Activated naive CD4-positive, alpha-beta T cell treated with anti-CD3 and anti-CD28 coated beads for 36 hours (primary cell): ENCODE measurements around the gene DCDC1. TPM values are rescaled to one million over a fixed set of nuclear protein-coding genes. Genes with fewer than 3 reads are reported as not detected.

ENCODE experiments used
- CTCF ChIA-PET: fragments of 350-600 bp; sonication (Branson Sonifier 250); formaldehyde crosslinking; loops from one replicate; lab custom pipeline; 2021; ENCODE audit warnings: antibody characterized with exemption; lab: Charles Lee
- DNase-seq: peaks from one replicate; pipeline ENCODE4 v3.0.0-alpha.2; 2020
- H3K27ac Mint-ChIP-seq: one replicate; pipeline ENCODE4 v1.8.0; 2021; ENCODE audit warnings: mild to moderate bottlenecking, mixed read lengths
- H3K27me3 Mint-ChIP-seq: one replicate; pipeline ENCODE4 v1.8.0; 2021; ENCODE audit warnings: low read depth, mixed read lengths
- H3K36me3 Mint-ChIP-seq: one replicate; pipeline ENCODE4 v1.8.0; 2021; ENCODE audit warnings: low read depth, mixed read lengths
- H3K4me1 Mint-ChIP-seq: one replicate; pipeline ENCODE4 v1.8.0; 2021; ENCODE audit warnings: low read depth, mixed read lengths
- H3K4me3 Mint-ChIP-seq: one replicate; pipeline ENCODE4 v1.8.0; 2021; ENCODE audit warnings: mild to moderate bottlenecking, moderate library complexity, mixed read lengths
- H3K9me3 Mint-ChIP-seq: one replicate; pipeline ENCODE4 v1.8.0; 2021; ENCODE audit warnings: mixed read lengths
- intact Hi-C: fragments of 100-400 bp; cut with micrococcal nuclease; formaldehyde crosslinking; loops from one replicate; pipeline ENCODE4 v1.15.1; 2023
- total RNA-seq, 2 experiments: library from RNA; stranded (reverse); gene quantifications; one replicate each; pipeline ENCODE4 v1.2.3, GENCODE V29; 2021

The DCDC1 gene
- total RNA-seq, 2 experiments from 2014 or later: 0.25 TPM; not detected in 1

GRCh38 chr11:30938171-30938570 lies 431.4 kb downstream of the DCDC1 start:
- H3K4me3 Mint-ChIP-seq: no peak overlapping the region

GRCh38 chr11:30936491-30936890 lies 433.0 kb downstream of the DCDC1 start:
- Mint-ChIP-seq H3K27ac (no peak overlapping the region), H3K4me1 (no peaks in the 10 kb centered on the region), H3K4me3 (no peak overlapping the region), H3K9me3 (peaks cover 10% of the 10 kb centered on the region), H3K27me3 (no peaks in the 10 kb centered on the region), H3K36me3 (no peaks in the 10 kb centered on the region)
- DNase-seq: no peak
- intact Hi-C loops: no loop called here
- CTCF ChIA-PET: no interaction called here

More at GRCh38 chr11:30938171-30938570, 431.4 kb downstream of the DCDC1 start:
- peaks cover 10% of the 10 kb centered on the region for H3K9me3 Mint-ChIP-seq
- no peak overlapping the region for H3K27ac Mint-ChIP-seq
- DNase-seq: no peak
- intact Hi-C loops: no loop called here
- H3K36me3 Mint-ChIP-seq: no peaks in the 10 kb centered on the region
- no peaks in the 10 kb centered on the region for H3K27me3 Mint-ChIP-seq
- CTCF ChIA-PET: no interaction called here
- H3K4me1 Mint-ChIP-seq: no peaks in the 10 kb centered on the region

GRCh38 chr11:30935861-30936260 lies 433.7 kb downstream of the DCDC1 start:
- Mint-ChIP-seq H3K27ac (no peak overlapping the region), H3K9me3 (peaks cover 6% of the 10 kb centered on the region), H3K27me3 (no peaks in the 10 kb centered on the region), H3K36me3 (no peaks in the 10 kb centered on the region), H3K4me3 (no peak overlapping the region), H3K4me1 (no peaks in the 10 kb centered on the region)
- CTCF ChIA-PET: no interaction called here
- intact Hi-C loops: no loop called here
- no peak for DNase-seq

GRCh38 chr11:30926130-30926529 lies 443.4 kb downstream of the DCDC1 start:
- Mint-ChIP-seq H3K36me3 (no peaks in the 10 kb centered on the region), H3K4me1 (no peaks in the 10 kb centered on the region), H3K27me3 (no peaks in the 10 kb centered on the region), H3K4me3 (no peak overlapping the region), H3K27ac (no peak overlapping the region), H3K9me3 (no peaks in the 10 kb centered on the region)
- no peak for DNase-seq
- CTCF ChIA-PET: interaction anchor here (0.5 kb wide), 1 partner anchor 128 kb away, joined by 3 read pairs; no protein-coding TSS in a partner anchor
- intact Hi-C loops: no loop called here

- Mint-ChIP-seq H3K27me3 (peaks cover 2% of the 10 kb centered on the region), H3K4me1 (no peaks in the 10 kb centered on the region), H3K4me3 (no peak overlapping the region), H3K36me3 (no peaks in the 10 kb centered on the region), H3K27ac (no peak overlapping the region), H3K9me3 (no peaks in the 10 kb centered on the region)
- DNase-seq: no peak
- intact Hi-C loops: no loop called here
- CTCF ChIA-PET: interaction anchor here (0.7 to 0.9 kb wide), 2 partner anchors 58 to 332 kb away, joined by 3 to 6 read pairs; no protein-coding TSS in a partner anchor
Measured at GRCh38 chr11:30921811-30922210, 447.7 kb downstream of the DCDC1 start.

GRCh38 chr11:30919389-30920152 lies 450.0 kb downstream of the DCDC1 start:
- intact Hi-C loops: loop anchor here (5.0 kb wide), 2 partner anchors 1487 to 1577 kb away; no protein-coding TSS in a partner anchor
- H3K4me3 Mint-ChIP-seq: no peak overlapping the region
- no peak for DNase-seq
- no peaks in the 10 kb centered on the region for H3K36me3 Mint-ChIP-seq
- H3K4me1 Mint-ChIP-seq: no peaks in the 10 kb centered on the region
- H3K27me3 Mint-ChIP-seq: peaks cover 2% of the 10 kb centered on the region
- CTCF ChIA-PET: no interaction called here
- H3K27ac Mint-ChIP-seq: no peak overlapping the region
- no peaks in the 10 kb centered on the region for H3K9me3 Mint-ChIP-seq

GRCh38 chr11:30917859-30918478 lies 451.6 kb downstream of the DCDC1 start:
- CTCF ChIA-PET: interaction anchor here (0.6 to 1.2 kb wide), 12 partner anchors 17 to 603 kb away, joined by 3 to 6 read pairs (median 3); no protein-coding TSS in a partner anchor
- H3K9me3 Mint-ChIP-seq: no peaks in the 10 kb centered on the region
- DNase-seq: no peak
- no peaks in the 10 kb centered on the region for H3K36me3 Mint-ChIP-seq
- H3K27ac Mint-ChIP-seq: no peak overlapping the region
- intact Hi-C loops: loop anchor here (1.0 to 5.0 kb wide), 3 partner anchors 572 to 1576 kb away; no protein-coding TSS in a partner anchor
- no peak overlapping the region for H3K4me3 Mint-ChIP-seq
- peaks cover 7% of the 10 kb centered on the region for H3K27me3 Mint-ChIP-seq
- no peaks in the 10 kb centered on the region for H3K4me1 Mint-ChIP-seq

GRCh38 chr11:30917266-30917665 lies 452.3 kb downstream of the DCDC1 start:
- intact Hi-C loops: loop anchor here (5.0 kb wide), 2 partner anchors 1485 to 1575 kb away; no protein-coding TSS in a partner anchor
- H3K9me3 Mint-ChIP-seq: no peaks in the 10 kb centered on the region
- no peak for DNase-seq
- no peaks in the 10 kb centered on the region for H3K36me3 Mint-ChIP-seq
- H3K4me3 Mint-ChIP-seq: no peak overlapping the region
- no peaks in the 10 kb centered on the region for H3K4me1 Mint-ChIP-seq
- CTCF ChIA-PET: interaction anchor here (0.7 to 1.2 kb wide), 4 partner anchors 18 to 572 kb away, joined by 3 to 5 read pairs (median 4); no protein-coding TSS in a partner anchor
- H3K27me3 Mint-ChIP-seq: peaks cover 7% of the 10 kb centered on the region
- H3K27ac Mint-ChIP-seq: no peak overlapping the region

GRCh38 chr11:30916764-30917163 lies 452.8 kb downstream of the DCDC1 start:
- Mint-ChIP-seq H3K27me3 (peaks cover 7% of the 10 kb centered on the region), H3K9me3 (no peaks in the 10 kb centered on the region), H3K27ac (no peak overlapping the region), H3K36me3 (no peaks in the 10 kb centered on the region), H3K4me1 (no peaks in the 10 kb centered on the region), H3K4me3 (no peak overlapping the region)
- CTCF ChIA-PET: interaction anchor here (1.2 kb wide), 1 partner anchor 29 kb away, joined by 3 read pairs; no protein-coding TSS in a partner anchor
- intact Hi-C loops: loop anchor here (5.0 kb wide), 2 partner anchors 1484 to 1574 kb away; no protein-coding TSS in a partner anchor
- no peak for DNase-seq

- Mint-ChIP-seq H3K27ac (no peak overlapping the region), H3K36me3 (no peaks in the 10 kb centered on the region), H3K27me3 (peaks cover 5% of the 10 kb centered on the region), H3K4me1 (no peaks in the 10 kb centered on the region), H3K9me3 (no peaks in the 10 kb centered on the region), H3K4me3 (no peak overlapping the region)
- CTCF ChIA-PET: no interaction called here
- DNase-seq: peak; percentile 25
- intact Hi-C loops: no loop called here
Measured at GRCh38 chr11:30914143-30914762, 455.3 kb downstream of the DCDC1 start.

- H3K4me3 Mint-ChIP-seq: no peak overlapping the region
- CTCF ChIA-PET: interaction anchor here (0.7 kb wide), 1 partner anchor 174 kb away, joined by 3 read pairs; no protein-coding TSS in a partner anchor
- no peaks in the 10 kb centered on the region for H3K4me1 Mint-ChIP-seq
- H3K27ac Mint-ChIP-seq: no peak overlapping the region
- H3K9me3 Mint-ChIP-seq: no peaks in the 10 kb centered on the region
- H3K27me3 Mint-ChIP-seq: peaks cover 5% of the 10 kb centered on the region
- intact Hi-C loops: no loop called here
- no peaks in the 10 kb centered on the region for H3K36me3 Mint-ChIP-seq
- no peak for DNase-seq
Measured at GRCh38 chr11:30911247-30911646, 458.3 kb downstream of the DCDC1 start.

GRCh38 chr11:30908857-30909256 lies 460.7 kb downstream of the DCDC1 start:
- intact Hi-C loops: no loop called here
- Mint-ChIP-seq H3K36me3 (no peaks in the 10 kb centered on the region), H3K4me1 (no peaks in the 10 kb centered on the region), H3K9me3 (no peaks in the 10 kb centered on the region), H3K27ac (no peak overlapping the region), H3K4me3 (no peak overlapping the region), H3K27me3 (peaks cover 1% of the 10 kb centered on the region)
- CTCF ChIA-PET: no interaction called here
- no peak for DNase-seq
